Nephron progenitor cell (in vitro differentiated cells): Measurements from ENCODE around the gene MDGA2.

Source experiments
- DNase-seq: peaks from one replicate; pipeline ENCODE4 v3.0.0; 2021
- H3K27ac Mint-ChIP-seq: 2 replicates; pipeline ENCODE4 v1.8.0; 2021; ENCODE audit warnings: mild to moderate bottlenecking, moderate library complexity, mixed read lengths
- H3K27me3 Mint-ChIP-seq: 2 replicates; pipeline ENCODE4 v1.8.0; 2021; ENCODE audit warnings: mild to moderate bottlenecking, low read depth, mixed read lengths; ENCODE audit not compliant: poor library complexity
- H3K36me3 Mint-ChIP-seq: 2 replicates; pipeline ENCODE4 v1.8.0; 2021; ENCODE audit warnings: low read depth, mixed read lengths
- H3K4me1 Mint-ChIP-seq: 2 replicates; pipeline ENCODE4 v1.8.0; 2021; ENCODE audit warnings: mixed read lengths
- H3K4me3 Mint-ChIP-seq: 2 replicates; pipeline ENCODE4 v1.8.0; 2021; ENCODE audit warnings: mild to moderate bottlenecking, moderate library complexity, mixed read lengths
- H3K9me3 Mint-ChIP-seq: 2 replicates; pipeline ENCODE4 v1.8.0; 2021; ENCODE audit warnings: mild to moderate bottlenecking, moderate library complexity, mixed read lengths
- CTCF ChIP-seq: fragments of 200-600 bp; sonication (generic); IDR thresholded peaks from 2 replicates; pipeline ENCODE4 v1.5.0; 2021; ENCODE audit warnings: antibody characterized with exemption

MDGA2 gene

GRCh38 chr14:47154276-47154797 lies 521.1 kb downstream of the MDGA2 start:
- H3K27ac Mint-ChIP-seq: no peak overlapping the region
- no peaks in the 10 kb centered on the region for H3K36me3 Mint-ChIP-seq
- no peak for DNase-seq
- H3K4me1 Mint-ChIP-seq: peaks cover 12% of the 10 kb centered on the region
- no peaks in the 10 kb centered on the region for H3K9me3 Mint-ChIP-seq
- peaks cover 7% of the 10 kb centered on the region for H3K27me3 Mint-ChIP-seq
- no peak for TF ChIP-seq CTCF
- H3K4me3 Mint-ChIP-seq: no peak overlapping the region

- TF ChIP-seq CTCF: no peak
- no peak for DNase-seq
- H3K9me3 Mint-ChIP-seq: no peaks in the 10 kb centered on the region
- H3K27me3 Mint-ChIP-seq: peaks cover 7% of the 10 kb centered on the region
- peaks cover 12% of the 10 kb centered on the region for H3K4me1 Mint-ChIP-seq
- no peak overlapping the region for H3K4me3 Mint-ChIP-seq
- H3K27ac Mint-ChIP-seq: peak overlapping the region; percentile 40
- no peaks in the 10 kb centered on the region for H3K36me3 Mint-ChIP-seq
These were observed 521.7 kb downstream of the MDGA2 start for GRCh38 chr14:47153746-47154145.

GRCh38 chr14:47150267-47150666 lies 525.1 kb downstream of the MDGA2 start:
- Mint-ChIP-seq H3K4me1 (peaks cover 12% of the 10 kb centered on the region), H3K4me3 (no peak overlapping the region), H3K36me3 (no peaks in the 10 kb centered on the region), H3K9me3 (no peaks in the 10 kb centered on the region), H3K27ac (no peak overlapping the region), H3K27me3 (peaks cover 7% of the 10 kb centered on the region)
- DNase-seq: no peak
- TF ChIP-seq CTCF: no peak

- TF ChIP-seq CTCF: no peak
- Mint-ChIP-seq H3K9me3 (no peaks in the 10 kb centered on the region), H3K27me3 (peaks cover 7% of the 10 kb centered on the region), H3K36me3 (no peaks in the 10 kb centered on the region), H3K4me3 (no peak overlapping the region), H3K4me1 (peaks cover 12% of the 10 kb centered on the region), H3K27ac (no peak overlapping the region)
- no peak for DNase-seq
These were observed 526.1 kb downstream of the MDGA2 start for GRCh38 chr14:47149326-47149725.

- Mint-ChIP-seq H3K27me3 (peaks cover 7% of the 10 kb centered on the region), H3K4me3 (no peak overlapping the region), H3K27ac (no peak overlapping the region), H3K36me3 (no peaks in the 10 kb centered on the region), H3K4me1 (peaks cover 8% of the 10 kb centered on the region), H3K9me3 (no peaks in the 10 kb centered on the region)
- no peak for TF ChIP-seq CTCF
- no peak for DNase-seq
These were observed 526.7 kb downstream of the MDGA2 start for GRCh38 chr14:47148686-47149085.

- TF ChIP-seq CTCF: no peak
- H3K27ac Mint-ChIP-seq: no peak overlapping the region
- no peak overlapping the region for H3K4me3 Mint-ChIP-seq
- no peaks in the 10 kb centered on the region for H3K27me3 Mint-ChIP-seq
- H3K36me3 Mint-ChIP-seq: no peaks in the 10 kb centered on the region
- DNase-seq: no peak
- peaks cover 12% of the 10 kb centered on the region for H3K9me3 Mint-ChIP-seq
- no peaks in the 10 kb centered on the region for H3K4me1 Mint-ChIP-seq
These were observed 554.8 kb downstream of the MDGA2 start for GRCh38 chr14:47120645-47121044.
